GM18505 (cell line): Measurements from ENCODE around the gene SLCO4C1.
A peak's percentile ranks its signal among the peaks of the same experiment; 100 is the strongest.

ENCODE experiments used
- ATAC-seq: cut with Tn5 transposase; IDR thresholded peaks from one replicate; pipeline ENCODE4 v1.9.1; 2021; ENCODE audit not compliant: unreplicated experiment
- POLR2A ChIP-seq: IDR thresholded peaks from 4 replicates; pipeline ENCODE4 v1.6.1; 2011; ENCODE audit warnings: borderline replicate concordance; ENCODE audit not compliant: insufficient read depth, insufficient read length; ENCODE audit errors: extremely low read depth

Gene SLCO4C1

GRCh38 chr5:102289251-102289899 lies 6.7 kb downstream of the SLCO4C1 start:
- ATAC-seq = no peak

GRCh38 chr5:102288630-102289029 lies 7.5 kb downstream of the SLCO4C1 start:
- TF ChIP-seq POLR2A = no peak
- no peak for ATAC-seq

More at GRCh38 chr5:102289251-102289899, 6.7 kb downstream of the SLCO4C1 start:
- no peak for TF ChIP-seq POLR2A

GRCh38 chr5:102286476-102286875 lies 9.6 kb downstream of the SLCO4C1 start:
- no peak for TF ChIP-seq POLR2A
- ATAC-seq = no peak

GRCh38 chr5:102283102-102283797 lies 12.8 kb downstream of the SLCO4C1 start:
- no peak for TF ChIP-seq POLR2A
- peak; percentile 52 for ATAC-seq

GRCh38 chr5:102279711-102280110 lies 16.4 kb downstream of the SLCO4C1 start:
- no peak for ATAC-seq
- no peak for TF ChIP-seq POLR2A

- ATAC-seq = no peak
- TF ChIP-seq POLR2A = no peak
These were observed 17.9 kb downstream of the SLCO4C1 start for GRCh38 chr5:102278231-102278630.

GRCh38 chr5:102277144-102277543 lies 18.9 kb downstream of the SLCO4C1 start:
- ATAC-seq = no peak

GRCh38 chr5:102271759-102272158 lies 24.3 kb downstream of the SLCO4C1 start:
- no peak for TF ChIP-seq POLR2A
- ATAC-seq = no peak

More at GRCh38 chr5:102277144-102277543, 18.9 kb downstream of the SLCO4C1 start:
- TF ChIP-seq POLR2A = no peak

- no peak for TF ChIP-seq POLR2A
- ATAC-seq = no peak
These were observed 26.0 kb downstream of the SLCO4C1 start for GRCh38 chr5:102270036-102270435.

GRCh38 chr5:102262688-102263087 lies 33.4 kb downstream of the SLCO4C1 start:
- TF ChIP-seq POLR2A = no peak
- ATAC-seq = no peak

GRCh38 chr5:102249381-102249780 lies 46.7 kb downstream of the SLCO4C1 start:
- ATAC-seq = no peak

GRCh38 chr5:102243213-102243612 lies 52.9 kb downstream of the SLCO4C1 start:
- ATAC-seq = no peak
- no peak for TF ChIP-seq POLR2A

More at GRCh38 chr5:102249381-102249780, 46.7 kb downstream of the SLCO4C1 start:
- no peak for TF ChIP-seq POLR2A

GRCh38 chr5:102241809-102242421 lies 54.2 kb downstream of the SLCO4C1 start:
- no peak for ATAC-seq
- no peak for TF ChIP-seq POLR2A

- no peak for TF ChIP-seq POLR2A
- ATAC-seq = peak; percentile 92
These were observed 64.1 kb downstream of the SLCO4C1 start for GRCh38 chr5:102231693-102232619.

GRCh38 chr5:102229685-102230084 lies 66.4 kb downstream of the SLCO4C1 start:
- ATAC-seq = no peak
- no peak for TF ChIP-seq POLR2A
